OCI-LY7 (cell line): ENCODE measurements around the gene CXCL11. TPM values are rescaled to one million over a fixed set of nuclear protein-coding genes. Genes with fewer than 3 reads are reported as not detected.

Experiments used
- BruUV-seq: library from RNA; stranded (reverse); fragments of 400-500 nt; replicated peaks from 2 replicates; lab custom pipeline; 2021; lab: Mats Ljungman, UMichigan
- CTCF ChIA-PET: fragments of 300-600 bp; sonication (Branson Sonifier 250); formaldehyde crosslinking; loops from one replicate; lab custom pipeline; 2022; ENCODE audit warnings: antibody characterized with exemption; ENCODE audit not compliant: unreplicated experiment; lab: Charles Lee
- POLR2A ChIA-PET: fragments of 300-600 bp; sonication (Branson Sonifier 250); formaldehyde crosslinking; loops from one replicate; lab custom pipeline; 2022; ENCODE audit warnings: antibody characterized with exemption; lab: Charles Lee
- DNase-seq: peaks from one replicate; pipeline ENCODE4 v3.0.0-alpha.2; 2015; ENCODE audit warnings: low spot score
- H2AFZ ChIP-seq: fragments of 200-600 bp; sonication (generic), shearing (Covaris generic); 2 replicates; pipeline ENCODE4 v1.6.1; 2014; ENCODE audit warnings: mild to moderate bottlenecking, antibody characterized with exemption, low read length, moderate library complexity
- H3K27ac ChIP-seq: fragments of 200-600 bp; sonication (generic); 2 replicates; pipeline ENCODE4 v1.5.1; 2014; ENCODE audit warnings: mixed run types, low read depth, mild to moderate bottlenecking, moderate library complexity, low read length, inconsistent platforms; ENCODE audit not compliant: poor library complexity, severe bottlenecking
- H3K36me3 ChIP-seq: fragments of 200-600 bp; sonication (generic); 2 replicates; pipeline ENCODE4 v1.6.1; 2014; ENCODE audit warnings: mild to moderate bottlenecking, antibody characterized with exemption, low read length, moderate library complexity, mixed read lengths; ENCODE audit not compliant: insufficient read depth
- H3K4me1 ChIP-seq: fragments of 200-600 bp; sonication (generic); 2 replicates; pipeline ENCODE4 v1.5.1; 2014; ENCODE audit warnings: mild to moderate bottlenecking, low read length; ENCODE audit not compliant: insufficient read depth, poor library complexity, severe bottlenecking
- H3K4me2 ChIP-seq: fragments of 200-600 bp; sonication (generic); 2 replicates; pipeline ENCODE4 v1.6.1; 2014; ENCODE audit warnings: mild to moderate bottlenecking, low read length
- H3K4me3 ChIP-seq: fragments of 200-600 bp; sonication (generic); 2 replicates; pipeline ENCODE4 v1.5.1; 2014; ENCODE audit warnings: mild to moderate bottlenecking, low read depth, low read length; ENCODE audit not compliant: poor library complexity, severe bottlenecking
- H3K79me2 ChIP-seq: fragments of 200-600 bp; sonication (generic); 2 replicates; pipeline ENCODE4 v1.6.1; 2016; ENCODE audit warnings: low read depth, mild to moderate bottlenecking, low read length, moderate library complexity, mixed read lengths; ENCODE audit not compliant: insufficient read depth
- H3K9me2 ChIP-seq: fragments of 200-600 bp; sonication (generic); 2 replicates; pipeline ENCODE4 v1.6.1; 2016; ENCODE audit warnings: mild to moderate bottlenecking, low read length, mixed read lengths; ENCODE audit not compliant: insufficient read depth
- H3K9me3 ChIP-seq: fragments of 200-600 bp; sonication (generic); 2 replicates; pipeline ENCODE4 v1.6.1; 2014; ENCODE audit warnings: mild to moderate bottlenecking, mixed run types, low read length, mixed read lengths
- H4K20me1 ChIP-seq: fragments of 200-600 bp; sonication (generic); 2 replicates; pipeline ENCODE4 v1.6.1; 2014; ENCODE audit warnings: mild to moderate bottlenecking, antibody characterized with exemption, low read length, moderate library complexity, mixed read lengths; ENCODE audit not compliant: insufficient read depth
- CTCF ChIP-seq: fragments of 200-600 bp; sonication (generic); conservative IDR thresholded peaks from 2 replicates; pipeline ENCODE4 v1.5.1; 2014; ENCODE audit warnings: mild to moderate bottlenecking, antibody characterized with exemption, low read length, moderate library complexity, mixed read lengths
- EZH2phosphoT487 ChIP-seq: fragments of 200-600 bp; sonication (generic); IDR thresholded peaks from 2 replicates; pipeline ENCODE4 v1.6.1; 2018; ENCODE audit warnings: low read depth, borderline replicate concordance, mild to moderate bottlenecking, mixed run types, antibody characterized with exemption, low read length, moderate library complexity, mixed read lengths
- intact Hi-C: fragments of 100-400 bp; cut with micrococcal nuclease; formaldehyde crosslinking; loops from one replicate; pipeline ENCODE4 v1.10.0; 2022; ENCODE audit not compliant: unreplicated experiment
- total RNA-seq, 2 experiments: library from RNA; depleted of rRNA in 1 of 2; stranded (reverse); fragments of >200 nt in 1 of 2; shearing (Covaris generic) in 1 of 2; gene quantifications; 2 replicates each; pipeline ENCODE4 v1.2.3, GENCODE V29; 2014 to 2022

The CXCL11 gene
- total RNA-seq, 2 experiments from 2014 or later = 0.40 TPM; not detected in 1

- no peak overlapping the region for H2AFZ ChIP-seq
- H3K27ac ChIP-seq = no peak overlapping the region
- no TSS peak for BruUV-seq
- POLR2A ChIA-PET = interaction anchor here (0.6 to 0.7 kb wide), 2 partner anchors 62 to 584 kb away, joined by 3 to 4 read pairs; no protein-coding TSS in a partner anchor
- CTCF ChIA-PET = no interaction called here
- peaks cover 13% of the 10 kb centered on the region for H3K36me3 ChIP-seq
- intact Hi-C loops = no loop called here
- H3K4me3 ChIP-seq = no peak overlapping the region
- H3K9me3 ChIP-seq = no peaks in the 10 kb centered on the region
- no peak for DNase-seq
- peaks cover 32% of the 10 kb centered on the region for H3K79me2 ChIP-seq
- no peak for TF ChIP-seq CTCF
- no peak for TF ChIP-seq EZH2phosphoT487
- H3K4me2 ChIP-seq = no peak overlapping the region
- H3K4me1 ChIP-seq = peaks cover 12% of the 10 kb centered on the region
- H4K20me1 ChIP-seq = 0 out of 2 replicates have a peak, but pooled peaks cover 11% of the 10 kb centered on the region
- H3K9me2 ChIP-seq = no peaks in the 10 kb centered on the region
Measured at GRCh38 chr4:75992462-75992861, 43.4 kb downstream of the CXCL11 start.

- Histone ChIP-seq H3K9me2 (no peaks in the 10 kb centered on the region), H3K36me3 (peaks cover 26% of the 10 kb centered on the region), H3K79me2 (peaks cover 57% of the 10 kb centered on the region), H2AFZ (peak overlapping the region; percentile 96), H4K20me1 (peaks cover 14% of the 10 kb centered on the region; the same call in 1 of the 2 replicates), H3K4me3 (peak overlapping the region; percentile 97), H3K4me2 (peak overlapping the region; percentile 76), H3K27ac (peak overlapping the region; percentile 38), H3K4me1 (peaks cover 12% of the 10 kb centered on the region), H3K9me3 (no peaks in the 10 kb centered on the region)
- peak; percentile 19 for DNase-seq
- intact Hi-C loops = loop anchor here (1.0 to 2.0 kb wide), 3 partner anchors 49 to 209 kb away; partner anchors contain the start of genes NAAA and NUP54
- BruUV-seq = no TSS peak
- ChIA-PET POLR2A (interaction anchor here (0.6 to 1.0 kb wide), 2 partner anchors 17 to 49 kb away, joined by 3 to 4 read pairs; partner anchors contain the start of genes CXCL9 and NAAA), CTCF (interaction anchor here (0.6 kb wide), 1 partner anchor 95 kb away, joined by 3 read pairs; no protein-coding TSS in a partner anchor)
- TF ChIP-seq CTCF (no peak), EZH2phosphoT487 (no peak)
Measured at GRCh38 chr4:75989846-75990528, 45.9 kb downstream of the CXCL11 start.

- BruUV-seq = no TSS peak
- H2AFZ ChIP-seq = no peak overlapping the region
- H3K27ac ChIP-seq = no peak overlapping the region
- no peak for DNase-seq
- no peaks in the 10 kb centered on the region for H3K9me2 ChIP-seq
- peaks cover 53% of the 10 kb centered on the region for H3K79me2 ChIP-seq
- intact Hi-C loops = no loop called here
- TF ChIP-seq EZH2phosphoT487 (no peak), CTCF (no peak)
- H3K4me1 ChIP-seq = peaks cover 12% of the 10 kb centered on the region
- H4K20me1 ChIP-seq = peaks cover 14% of the 10 kb centered on the region; the same call in 1 of the 2 replicates
- H3K4me3 ChIP-seq = no peak overlapping the region
- POLR2A ChIA-PET = interaction anchor here (0.9 kb wide), 1 partner anchor 45 kb away, joined by 3 read pairs; the partner anchor contains the start of gene NAAA
- no peaks in the 10 kb centered on the region for H3K9me3 ChIP-seq
- H3K4me2 ChIP-seq = no peak overlapping the region
- H3K36me3 ChIP-seq = peaks cover 64% of the 10 kb centered on the region
- CTCF ChIA-PET = no interaction called here
Measured at GRCh38 chr4:75985116-75985515, 50.8 kb downstream of the CXCL11 start.
